Kidney (tissue), 14 donors: ENCODE data around the gene NBAS. TPM values are rescaled to one million over a fixed set of nuclear protein-coding genes. Genes with fewer than 3 reads are reported as not detected.
A peak's percentile ranks its signal among the peaks of the same experiment; 100 is the strongest.

Source experiments
- DNase-seq, 5 donors: peaks; one replicate each; pipeline ENCODE4 v3.0.0-alpha.2; 2013 to 2020
- FAIRE-seq: peaks from 2 replicates; lab custom pipeline; 2012; peaks lifted over from hg19 to GRCh38; lab: Jason Lieb, UNC
- H3K27ac ChIP-seq, 2 donors: one replicate each; pipeline ENCODE4 v1.7.0; 2013; ENCODE audit warnings: low read depth in 2 of 2, low read length in 2 of 2, inconsistent platforms in 1 of 2
- H3K27me3 ChIP-seq: one replicate; pipeline ENCODE4 v1.7.1; 2013; ENCODE audit warnings: low read length, inconsistent platforms; ENCODE audit not compliant: control insufficient read depth, insufficient read depth
- H3K36me3 ChIP-seq, 3 donors: one replicate each; pipeline versions ENCODE4 v1.7.0 to v1.7.1; 2013; ENCODE audit warnings: low read length in 3 of 3, control low read depth in 1 of 3, inconsistent platforms in 1 of 3; ENCODE audit not compliant: insufficient read depth in 3 of 3, control insufficient read depth in 2 of 3
- H3K4me1 ChIP-seq, 3 donors: one replicate each; pipeline versions ENCODE4 v1.7.0 to v1.7.1; 2013; ENCODE audit warnings: low read length in 3 of 3, inconsistent platforms in 1 of 3, low read depth in 1 of 3; ENCODE audit not compliant: control insufficient read depth in 2 of 3, insufficient read depth in 2 of 3
- H3K4me3 ChIP-seq, 3 donors: one replicate each; pipeline versions ENCODE4 v1.7.0 to v1.8.1; 2013; ENCODE audit warnings: low read length in 3 of 3, control low read depth in 1 of 3, inconsistent platforms in 1 of 3
- H3K9ac ChIP-seq, 3 donors: one replicate each; pipeline versions ENCODE4 v1.7.0 to v1.7.1; 2013; ENCODE audit warnings: low read length in 3 of 3, control low read depth in 1 of 3, inconsistent platforms in 1 of 3
- H3K9me3 ChIP-seq, 3 donors: one replicate each; pipeline versions ENCODE4 v1.7.0 to v1.7.1; 2013; ENCODE audit warnings: low read length in 3 of 3, control low read depth in 1 of 3, inconsistent platforms in 1 of 3; ENCODE audit not compliant: control insufficient read depth in 2 of 3, insufficient read depth in 1 of 3
- CTCF ChIP-seq: IDR thresholded peaks from 3 replicates; pipeline ENCODE4 v1.5.1; 2012; ENCODE audit warnings: mild to moderate bottlenecking, moderate library complexity, borderline replicate concordance; ENCODE audit not compliant: insufficient read depth; ENCODE audit errors: extremely low read depth
- intact Hi-C: fragments of 100-400 bp; cut with DNase I; formaldehyde crosslinking; loops from one replicate; pipeline ENCODE4 v1.11.1; 2022
- polyA plus RNA-seq: library from polyadenylated mRNA; stranded (reverse); fragments of 350-450 nt; fragmentation: Illumina TruSeq; extraction: RNeasy Lipid Tissue Mini Kit (QIAGEN cat#74804); gene quantifications from one replicate; pipeline ENCODE4 v1.2.3, GENCODE V29; 2014; ENCODE audit warnings: low read depth, low replicate concordance; ENCODE audit not compliant: insufficient read depth
- total RNA-seq: library from RNA; stranded (reverse); fragmentation: NEBNext Ultra II Directional; extraction: Animal tissue kit (Norgen Biotek cat#: 25700); gene quantifications from one replicate; pipeline ENCODE4 v1.2.1, GENCODE V29; 2021
- donor health status: control.
- donor health status: control.
- donor health status: control.
- donor health status: control.
- donor health status: control.
- donor health status: DM: yes; HTN: yes; CAD: no.
- donor health status: Normal renal cell carcinoma (clear cell type).

NBAS gene
- total and polyA plus RNA-seq, 2 donors from 2014 or later: 40.8 to 44.2 TPM

DNA sequence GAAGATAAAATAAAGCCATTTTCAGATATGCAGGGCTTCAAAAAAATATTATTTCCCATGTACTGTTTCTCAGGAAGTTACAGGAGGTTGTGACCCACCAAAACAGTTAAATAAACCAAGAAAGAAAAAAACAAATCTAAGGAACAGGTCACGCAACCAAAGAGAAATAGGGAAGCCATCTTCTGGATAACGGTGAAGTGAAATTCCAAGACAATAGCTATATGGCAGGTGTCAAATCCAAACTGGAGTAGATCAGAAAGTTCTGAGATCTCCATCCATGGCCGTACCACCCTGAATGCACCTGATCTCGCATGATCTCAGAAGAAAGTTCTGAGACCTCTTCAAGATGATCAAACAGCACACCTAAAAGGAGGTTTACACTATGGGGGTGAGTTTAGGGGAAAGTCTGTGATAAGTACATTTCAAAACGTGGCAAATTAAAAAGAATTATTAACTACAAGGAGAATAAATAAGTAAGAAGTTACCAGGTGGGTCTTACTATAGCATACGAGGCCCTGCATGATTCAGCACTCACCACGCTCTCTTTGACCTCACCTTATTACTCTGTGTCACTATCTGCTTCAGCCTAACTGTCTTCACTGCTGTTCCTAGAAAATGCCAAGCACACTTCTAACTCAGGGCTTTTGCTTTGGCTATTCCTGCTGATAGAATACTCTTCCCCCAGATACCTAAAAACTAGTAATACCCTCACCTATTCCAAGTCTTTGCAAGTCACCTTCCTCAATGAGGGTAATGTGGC is 29.9 kb downstream of the NBAS start:
- intact Hi-C loops: no loop called here
- no peak overlapping the region for H3K9ac ChIP-seq
- no peaks in the 10 kb centered on the region for H3K9me3 ChIP-seq
- DNase-seq: no peak
- H3K4me1 ChIP-seq: no peaks in the 10 kb centered on the region
- H3K4me3 ChIP-seq: no peak overlapping the region
- TF ChIP-seq CTCF: no peak
- H3K27me3 ChIP-seq: no peaks in the 10 kb centered on the region
- no peak for FAIRE-seq
- no peak overlapping the region for H3K27ac ChIP-seq
- H3K36me3 ChIP-seq: peaks cover 4 to 20% (median 6%) of the 10 kb centered on the region in 3 donors

GRCh38 chr2:15527074-15527739 is 33.9 kb downstream of the NBAS start:
- no peak overlapping the region for H3K4me3 ChIP-seq
- no peaks in the 10 kb centered on the region for H3K4me1 ChIP-seq
- peaks cover 2 to 12% (median 3%) of the 10 kb centered on the region in 3 donors for H3K36me3 ChIP-seq
- intact Hi-C loops: no loop called here
- H3K27ac ChIP-seq: no peak overlapping the region
- no peak for TF ChIP-seq CTCF
- no peaks in the 10 kb centered on the region for H3K27me3 ChIP-seq
- no peaks in the 10 kb centered on the region for H3K9me3 ChIP-seq
- DNase-seq: no peak
- FAIRE-seq: no peak
- H3K9ac ChIP-seq: no peak overlapping the region

DNA sequence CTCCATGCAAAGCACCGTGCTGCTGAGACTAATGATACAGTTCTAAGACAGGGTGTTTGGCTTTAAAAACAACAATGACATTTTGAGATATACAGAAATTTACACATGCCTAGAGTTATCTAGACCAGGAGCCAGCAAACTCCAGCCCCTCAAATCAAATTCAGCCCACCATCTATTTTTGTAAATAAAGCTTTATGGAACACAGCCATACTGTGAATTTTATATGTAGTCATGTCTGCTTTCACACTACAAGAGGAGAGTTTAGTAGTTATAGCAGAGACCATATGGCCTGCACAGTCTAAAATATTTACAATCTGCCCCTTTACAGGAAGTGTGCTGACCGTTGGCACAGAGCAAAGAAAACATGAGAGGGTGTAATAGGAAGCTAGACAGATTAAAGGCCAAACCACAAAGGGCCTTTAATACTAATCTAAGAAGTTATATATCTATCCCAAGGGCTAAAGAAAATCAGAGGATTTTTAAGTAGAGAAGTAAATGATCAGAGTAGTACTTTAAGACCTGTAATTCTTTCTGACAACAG is 39.4 kb downstream of the NBAS start:
- Histone ChIP-seq H3K9ac (no peak overlapping the region), H3K9me3 (no peaks in the 10 kb centered on the region), H3K4me3 (no peak overlapping the region), H3K27ac (no peak overlapping the region), H3K27me3 (no peaks in the 10 kb centered on the region), H3K4me1 (no peaks in the 10 kb centered on the region), H3K36me3 (peaks cover 0 to 8% (median 0%) of the 10 kb centered on the region in 3 donors)
- TF ChIP-seq CTCF: no peak
- intact Hi-C loops: no loop called here
- peak in 2 of 5 donors; percentile 21 to 53 for DNase-seq
- FAIRE-seq: no peak
